ENCODE data around the gene GPR18. TPM values are rescaled to one million over a fixed set of nuclear protein-coding genes. Genes with fewer than 3 reads are reported as not detected.

The GPR18 gene
- total RNA-seq, 1 experiment from 2014 or later, result not detected

DNA sequence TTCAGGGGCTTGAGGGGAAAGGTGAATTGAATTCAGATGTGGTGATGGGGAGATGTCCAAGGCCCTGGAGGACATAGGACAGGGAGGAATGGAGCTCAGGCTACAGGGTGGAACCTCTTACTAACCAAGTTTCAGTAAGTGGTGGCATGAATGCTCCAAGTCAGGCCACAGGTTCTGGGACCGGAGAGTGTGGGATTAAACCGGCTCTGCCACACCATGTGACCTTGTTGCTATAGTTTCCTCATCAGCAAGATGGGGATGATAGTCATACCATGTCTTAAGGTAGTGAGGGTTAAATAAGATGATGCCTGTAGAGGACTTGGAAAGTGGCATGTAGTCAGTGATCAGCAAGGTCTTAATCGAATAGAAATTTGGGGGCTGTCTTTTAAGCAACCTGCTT lies 32.7 kb upstream of the GPR18 start:
- WGBS (ENCODE audit: extremely low coverage, insufficient read length, low lambda C conversion rate), result no CpG with 5 or more reads among the region's 3 CpGs
- no peak overlapping the region for H4K5ac ChIP-seq (ENCODE audit: insufficient read length, low read depth, low read length)
- H3K4ac ChIP-seq (ENCODE audit: low read depth, low read length), result no peak overlapping the region
- H3K4me2 ChIP-seq (ENCODE audit: insufficient read depth, insufficient read length, low read length), result no peak overlapping the region
- H3K23ac ChIP-seq (ENCODE audit: insufficient read length, low read depth, low read length), result no peak overlapping the region
- no peaks in the 10 kb centered on the region for H3K9me3 ChIP-seq (ENCODE audit: control insufficient read depth, low read depth, low read length)
- no peak for DNase-seq
- H3K18ac ChIP-seq (ENCODE audit: insufficient read length, low read depth, low read length), result no peak overlapping the region
- H2AK5ac ChIP-seq (ENCODE audit: insufficient read length, low read length), result no peak overlapping the region
- H3K27me3 ChIP-seq (ENCODE audit: insufficient read depth, low read length), result no peaks in the 10 kb centered on the region
- no peak overlapping the region for H2BK20ac ChIP-seq (ENCODE audit: low read depth, low read length, poor library complexity, severe bottlenecking)
- H2AFZ ChIP-seq (ENCODE audit: low read length), result no peak overlapping the region
- H2BK120ac ChIP-seq (ENCODE audit: low read depth, low read length, poor library complexity, severe bottlenecking), result no peak overlapping the region
- Mint-ChIP-seq H3K27ac (peak overlapping the region in 1 of 3 experiments; percentile 58; a peak in 2 of 7 replicates), H3K9me3 (no peaks in the 10 kb centered on the region), H3K4me1 (peaks cover 0 to 5% of the 10 kb centered on the region in 2 experiments; a peak in 1 of 4 replicates), H3K27me3 (ENCODE audit: low read depth) (no peaks in the 10 kb centered on the region), H3K36me3 (ENCODE audit: insufficient read depth in 1 of 3, low read depth in 3 of 3) (peaks cover 0 to 2% (median 0%) of the 10 kb centered on the region in 3 experiments; a peak in 2 of 7 replicates), H3K4me3 (no peak overlapping the region)
- no peaks in the 10 kb centered on the region for H4K20me1 ChIP-seq (ENCODE audit: control insufficient read depth, insufficient read depth, insufficient read length)
- no peak overlapping the region for H3K9ac ChIP-seq (ENCODE audit: extremely low read depth, insufficient read length, low read length)
- H3K79me2 ChIP-seq (ENCODE audit: insufficient read depth, low read length), result no peaks in the 10 kb centered on the region
- H3K4me1 ChIP-seq (ENCODE audit: insufficient read depth, low read length), result no peaks in the 10 kb centered on the region
- H3K23me2 ChIP-seq (ENCODE audit: insufficient read length, low read depth, low read length, poor library complexity, severe bottlenecking), result no peaks in the 10 kb centered on the region
- H3K27ac ChIP-seq (ENCODE audit: insufficient read length, low read depth, low read length), result no peak overlapping the region
- no peak overlapping the region for H3K56ac ChIP-seq (ENCODE audit: insufficient read length, low read depth, low read length)
- no peak overlapping the region for H2BK15ac ChIP-seq (ENCODE audit: low read depth, low read length)
- no peak overlapping the region for H3K14ac ChIP-seq (ENCODE audit: insufficient read depth, low read length)
- no peaks in the 10 kb centered on the region for H3K79me1 ChIP-seq (ENCODE audit: insufficient read depth, low read depth, low read length, poor library complexity, severe bottlenecking)
- no peak overlapping the region for H4K91ac ChIP-seq (ENCODE audit: insufficient read length, low read depth, low read length)
- TF ChIP-seq, protein P1, sequence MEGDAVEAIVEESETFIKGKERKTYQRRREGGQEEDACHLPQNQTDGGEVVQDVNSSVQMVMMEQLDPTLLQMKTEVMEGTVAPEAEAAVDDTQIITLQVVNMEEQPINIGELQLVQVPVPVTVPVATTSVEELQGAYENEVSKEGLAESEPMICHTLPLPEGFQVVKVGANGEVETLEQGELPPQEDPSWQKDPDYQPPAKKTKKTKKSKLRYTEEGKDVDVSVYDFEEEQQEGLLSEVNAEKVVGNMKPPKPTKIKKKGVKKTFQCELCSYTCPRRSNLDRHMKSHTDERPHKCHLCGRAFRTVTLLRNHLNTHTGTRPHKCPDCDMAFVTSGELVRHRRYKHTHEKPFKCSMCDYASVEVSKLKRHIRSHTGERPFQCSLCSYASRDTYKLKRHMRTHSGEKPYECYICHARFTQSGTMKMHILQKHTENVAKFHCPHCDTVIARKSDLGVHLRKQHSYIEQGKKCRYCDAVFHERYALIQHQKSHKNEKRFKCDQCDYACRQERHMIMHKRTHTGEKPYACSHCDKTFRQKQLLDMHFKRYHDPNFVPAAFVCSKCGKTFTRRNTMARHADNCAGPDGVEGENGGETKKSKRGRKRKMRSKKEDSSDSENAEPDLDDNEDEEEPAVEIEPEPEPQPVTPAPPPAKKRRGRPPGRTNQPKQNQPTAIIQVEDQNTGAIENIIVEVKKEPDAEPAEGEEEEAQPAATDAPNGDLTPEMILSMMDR (conservative IDR thresholded peaks at IDR 0.05), result no peak
- H2BK12ac ChIP-seq (ENCODE audit: insufficient read length, low read depth, low read length), result no peak overlapping the region
- no peak overlapping the region for H2BK5ac ChIP-seq (ENCODE audit: insufficient read length, low read length)
- no peak overlapping the region for H3T11ph ChIP-seq (ENCODE audit: low read length)
- no peak overlapping the region for H4K8ac ChIP-seq (replicated peaks; ENCODE audit: insufficient read length, low read depth, low read length)

All from H9 (cell line).